HG03558 (cell line): ENCODE results near the gene KLRD1.
"Not testable (repeated sequence)": the region's sequence is repeated elsewhere in the genome, so short reads cannot be mapped to it uniquely, and the experiment has no call there.

Experiments used
- ATAC-seq: cut with Tn5 transposase; IDR thresholded peaks from one replicate; pipeline ENCODE4 v1.9.1; 2021; ENCODE audit warnings: moderate number of reproducible peaks; ENCODE audit not compliant: unreplicated experiment; ENCODE audit errors: extremely low read depth

Gene KLRD1

DNA sequence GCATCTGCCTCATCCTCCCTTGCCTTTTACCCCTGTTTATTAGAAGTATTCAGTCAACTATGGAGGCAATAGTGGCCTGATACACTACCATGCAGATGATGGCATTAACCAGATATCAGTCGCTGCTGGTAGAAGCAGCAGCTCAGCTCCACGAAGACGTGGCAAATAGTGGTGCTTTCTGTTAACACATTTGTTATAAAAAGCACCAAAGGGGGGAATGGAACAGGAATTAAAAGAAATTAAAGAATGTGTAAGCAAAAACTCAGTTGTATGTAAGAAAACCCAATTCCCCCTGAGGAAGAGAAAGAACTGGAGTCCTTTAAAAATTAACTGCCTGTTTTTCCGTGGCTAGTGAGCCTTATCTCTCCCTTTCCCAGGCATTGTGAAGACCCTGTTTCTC is 60.0 kb downstream of the KLRD1 start:
- ATAC-seq = not testable (repeated sequence)

GRCh38 chr12:10368206-10369171 is 60.8 kb downstream of the KLRD1 start:
- ATAC-seq = no peak

- no peak for ATAC-seq
Measured at GRCh38 chr12:10369557-10370415, 62.1 kb downstream of the KLRD1 start.

- ATAC-seq = not testable (repeated sequence)
Measured at GRCh38 chr12:10371893-10372535, 64.3 kb downstream of the KLRD1 start.

- no peak for ATAC-seq
Measured at GRCh38 chr12:10372559-10372958, 64.9 kb downstream of the KLRD1 start.

DNA sequence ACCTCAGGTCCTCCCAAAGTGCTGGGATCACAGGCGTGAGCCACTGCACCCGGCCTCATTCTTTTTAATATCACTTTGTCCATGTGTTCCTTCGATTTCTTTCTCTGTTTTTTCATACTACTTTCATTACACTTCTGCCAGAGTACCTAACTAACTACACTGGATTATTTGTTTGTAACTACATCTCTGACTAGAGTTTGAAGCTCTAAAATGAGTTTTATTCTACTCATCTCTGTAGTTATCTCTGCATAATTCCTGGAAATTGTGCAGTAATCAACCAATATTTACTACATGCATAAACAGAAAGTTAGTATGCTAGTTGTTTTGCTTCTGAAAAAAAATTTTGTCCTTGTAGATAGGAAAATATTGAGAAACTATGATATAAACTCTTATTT is 67.0 kb downstream of the KLRD1 start:
- ATAC-seq = no peak

DNA sequence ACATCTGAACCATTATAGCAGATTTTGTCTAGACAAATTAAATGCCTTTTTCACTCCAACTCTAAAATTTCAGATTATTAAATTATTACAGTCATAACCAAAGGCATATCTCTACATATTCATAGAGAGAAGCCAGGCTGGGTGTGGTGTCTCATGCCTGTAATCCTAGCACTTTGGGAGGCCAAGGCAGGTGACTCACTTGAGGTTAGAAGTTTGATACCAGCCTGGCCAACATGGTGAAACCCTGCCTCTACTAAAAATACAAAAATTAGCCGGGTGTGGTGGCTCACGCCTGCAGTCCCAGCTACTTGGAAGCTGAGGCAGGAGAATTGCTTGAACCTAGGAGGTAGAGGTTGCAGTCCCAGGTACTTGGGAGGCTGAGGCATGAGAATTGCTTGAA is 71.1 kb downstream of the KLRD1 start:
- ATAC-seq = not testable (repeated sequence)
